GM19099 (cell line): ENCODE data around the gene HNF4A.

Experiments used
- POLR2A ChIP-seq: IDR thresholded peaks from 3 replicates; pipeline ENCODE4 v1.6.1; 2011; ENCODE audit warnings: low read depth; ENCODE audit not compliant: insufficient read length; ENCODE audit errors: extremely low read depth

The HNF4A gene

GRCh38 chr20:44394702-44395460 lies 39.4 kb downstream of the HNF4A start:
- no peak for TF ChIP-seq POLR2A

- TF ChIP-seq POLR2A = no peak
Observed at GRCh38 chr20:44395461-44396340, 40.2 kb downstream of the HNF4A start.

GRCh38 chr20:44396369-44397130 lies 41.1 kb downstream of the HNF4A start:
- TF ChIP-seq POLR2A = no peak

- no peak for TF ChIP-seq POLR2A
Observed at GRCh38 chr20:44398335-44398734, 42.8 kb downstream of the HNF4A start.

- no peak for TF ChIP-seq POLR2A
Observed at GRCh38 chr20:44399446-44399845, 43.9 kb downstream of the HNF4A start.

DNA sequence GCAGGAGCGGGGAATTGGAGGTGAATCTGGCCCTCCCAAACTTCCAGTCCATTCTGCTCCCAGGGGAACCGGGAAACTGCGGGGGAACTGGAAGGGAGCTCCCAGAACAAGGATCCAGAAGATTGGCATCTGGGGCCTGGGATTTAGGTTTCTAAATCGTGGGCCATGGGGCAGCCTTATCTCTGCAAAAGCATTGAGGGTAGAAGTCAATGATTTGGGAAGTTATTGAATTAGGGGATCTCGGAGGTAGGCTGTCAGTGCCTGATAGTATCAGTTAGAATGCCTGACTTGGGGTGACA lies 45.1 kb downstream of the HNF4A start:
- no peak for TF ChIP-seq POLR2A

DNA sequence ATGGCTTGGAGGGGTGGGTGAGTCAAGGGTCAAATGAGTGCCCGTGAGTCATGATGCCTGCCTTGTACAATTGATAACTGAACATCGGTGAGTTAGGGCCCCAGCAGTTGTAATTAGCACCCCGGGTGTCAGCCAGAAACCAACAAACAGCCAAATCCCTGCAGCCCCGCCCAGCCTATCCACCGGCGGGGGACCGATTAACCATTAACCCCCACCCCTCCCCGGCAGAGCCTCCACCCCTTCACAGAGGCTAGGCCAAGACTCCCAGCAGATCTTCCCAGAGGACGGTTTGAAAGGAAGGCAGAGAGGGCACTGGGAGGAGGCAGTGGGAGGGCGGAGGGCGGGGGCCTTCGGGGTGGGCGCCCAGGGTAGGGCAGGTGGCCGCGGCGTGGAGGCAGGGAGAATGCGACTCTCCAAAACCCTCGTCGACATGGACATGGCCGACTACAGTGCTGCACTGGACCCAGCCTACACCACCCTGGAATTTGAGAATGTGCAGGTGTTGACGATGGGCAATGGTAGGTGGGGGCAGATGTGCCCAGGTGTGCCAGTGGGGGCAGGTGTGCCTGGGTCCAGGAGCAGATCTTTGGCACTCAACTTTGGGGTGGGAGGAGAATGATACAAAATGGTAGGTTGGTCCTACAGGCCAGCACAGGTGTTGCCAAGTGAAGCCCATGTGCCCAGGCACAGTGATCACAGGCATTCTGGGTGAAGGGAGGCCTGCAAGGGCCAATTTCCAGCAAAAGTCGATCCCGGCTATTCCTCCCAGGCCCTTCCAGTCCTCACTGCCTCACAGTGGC lies 45.7 kb downstream of the HNF4A start:
- no peak for TF ChIP-seq POLR2A

- no peak for TF ChIP-seq POLR2A
Observed at GRCh38 chr20:44401770-44402390, 46.4 kb downstream of the HNF4A start.

- TF ChIP-seq POLR2A = no peak
Observed at GRCh38 chr20:44402391-44403193, 47.1 kb downstream of the HNF4A start.

GRCh38 chr20:44403194-44404112 lies 48.0 kb downstream of the HNF4A start:
- no peak for TF ChIP-seq POLR2A

DNA sequence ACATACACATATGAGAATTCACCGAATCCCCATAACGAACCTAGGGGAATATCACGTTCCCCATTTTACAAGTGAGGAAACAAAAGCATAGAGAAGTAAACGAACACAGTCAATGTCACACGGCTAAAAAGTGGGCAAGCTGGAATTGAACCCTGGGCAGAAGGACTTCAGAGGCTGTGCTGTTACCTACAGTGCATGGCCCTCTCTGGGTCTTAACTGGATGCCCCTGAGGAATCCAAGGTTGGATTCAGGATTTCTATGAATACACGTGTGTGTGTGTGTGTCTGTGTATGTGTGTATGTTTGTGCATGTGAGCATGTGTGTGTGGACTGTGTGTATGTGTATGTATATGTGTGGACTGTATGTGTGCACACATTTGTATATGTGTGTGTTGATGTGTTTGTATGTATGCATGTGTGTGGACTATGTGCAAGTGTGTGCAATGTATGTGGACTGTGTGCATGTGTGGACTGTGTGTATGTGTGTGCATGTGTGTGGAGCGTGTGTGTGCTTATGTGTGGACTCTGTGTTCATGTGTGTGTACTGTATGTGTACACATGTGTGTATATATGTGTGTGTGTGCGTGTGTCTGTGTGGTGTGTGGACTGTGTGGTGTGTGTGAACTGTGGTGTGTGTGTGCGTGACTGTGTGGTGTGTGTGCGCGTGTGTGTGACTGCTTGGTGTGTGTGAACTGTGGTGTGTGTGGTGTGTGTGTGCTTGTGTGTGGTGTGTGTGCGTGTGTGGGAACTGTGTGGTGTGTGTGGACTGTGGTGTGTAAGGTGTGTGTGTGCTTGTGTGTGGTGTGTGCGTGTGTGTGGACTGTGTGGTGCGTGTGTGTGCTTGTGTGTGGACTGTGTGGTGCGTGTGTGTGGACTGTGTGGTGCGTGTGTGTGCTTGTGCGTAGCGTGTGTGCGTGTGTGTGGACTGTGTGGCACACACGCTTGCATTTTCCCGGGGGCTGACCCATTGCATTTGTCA lies 49.0 kb downstream of the HNF4A start:
- no peak for TF ChIP-seq POLR2A

DNA sequence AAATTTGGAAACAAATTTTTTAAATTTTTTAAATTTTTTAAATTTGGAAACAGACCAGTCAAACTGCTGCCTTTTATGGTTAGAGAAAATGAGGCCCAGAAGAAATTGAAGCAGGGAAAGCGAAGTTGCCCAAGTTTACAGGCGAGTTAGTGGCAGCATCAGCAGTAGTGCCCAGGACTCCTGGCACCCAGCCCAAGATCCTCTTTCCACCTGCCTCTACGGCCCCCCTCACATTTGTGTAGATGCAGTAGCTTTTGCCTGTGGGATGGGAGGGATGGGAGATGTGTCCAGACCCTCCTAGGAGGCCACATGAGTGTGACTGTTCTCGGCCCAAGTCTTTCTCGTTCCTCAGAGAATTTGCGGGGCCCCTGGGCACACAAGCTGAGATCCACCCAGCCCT lies 49.8 kb downstream of the HNF4A start:
- TF ChIP-seq POLR2A = no peak
